ENCODE data around the gene RASA2.
A peak's percentile ranks its signal among the peaks of the same experiment; 100 is the strongest.

GRCh38 chr3:141454906-141455602 is 31.8 kb upstream of the RASA2 start:
- TF ChIP-seq CTCF (IDR thresholded peaks at IDR 0.05) (peak; percentile 79), ZFX (IDR thresholded peaks at IDR 0.05; ENCODE audit: borderline replicate concordance) (no peak)

Measured in 22Rv1 (cell line).